H9 (cell line): ENCODE measurements around the gene GIT1. TPM values are rescaled to one million over a fixed set of nuclear protein-coding genes. Genes with fewer than 3 reads are reported as not detected.

Experiments
- DNase-seq: peaks from one replicate; pipeline ENCODE4 v3.0.0-alpha.2; 2017
- H2AFZ ChIP-seq: one replicate; pipeline ENCODE4 v1.6.1; 2013; ENCODE audit warnings: mild to moderate bottlenecking, low read length, control low read depth, moderate library complexity
- H2AK5ac ChIP-seq: 2 replicates; pipeline ENCODE4 v1.6.1; 2013; ENCODE audit warnings: low read length, control low read depth, mixed read lengths; ENCODE audit not compliant: insufficient read length
- H2BK120ac ChIP-seq: one replicate; pipeline ENCODE4 v1.6.1; 2013; ENCODE audit warnings: low read depth, mild to moderate bottlenecking, low read length, control low read depth, inconsistent platforms; ENCODE audit not compliant: poor library complexity, severe bottlenecking
- H2BK12ac ChIP-seq: 2 replicates; pipeline ENCODE4 v1.6.1; 2013; ENCODE audit warnings: low read length, control low read depth, mixed read lengths, low read depth; ENCODE audit not compliant: insufficient read length
- H2BK15ac ChIP-seq: 2 replicates; pipeline ENCODE4 v1.6.1; 2013; ENCODE audit warnings: low read depth, low read length, control low read depth
- H2BK20ac ChIP-seq: one replicate; pipeline ENCODE4 v1.6.1; 2013; ENCODE audit warnings: low read depth, mild to moderate bottlenecking, low read length, control low read depth, inconsistent platforms; ENCODE audit not compliant: poor library complexity, severe bottlenecking
- H2BK5ac ChIP-seq: 2 replicates; pipeline ENCODE4 v1.6.1; 2013; ENCODE audit warnings: low read length, control low read depth, mixed read lengths; ENCODE audit not compliant: insufficient read length
- H3K14ac ChIP-seq: 2 replicates; pipeline ENCODE4 v1.6.1; 2013; ENCODE audit warnings: low read length, control low read depth; ENCODE audit not compliant: insufficient read depth
- H3K18ac ChIP-seq: 2 replicates; pipeline ENCODE4 v1.6.1; 2013; ENCODE audit warnings: low read depth, mild to moderate bottlenecking, mixed read lengths, low read length, control low read depth; ENCODE audit not compliant: insufficient read length
- H3K23ac ChIP-seq: 2 replicates; pipeline ENCODE4 v1.6.1; 2013; ENCODE audit warnings: low read length, control low read depth, mixed read lengths, low read depth; ENCODE audit not compliant: insufficient read length
- H3K23me2 ChIP-seq: 2 replicates; pipeline ENCODE4 v1.6.1; 2013; ENCODE audit warnings: low read depth, mild to moderate bottlenecking, mixed read lengths, low read length, control low read depth; ENCODE audit not compliant: insufficient read length, poor library complexity, severe bottlenecking
- H3K27ac ChIP-seq: 2 replicates; pipeline ENCODE4 v1.5.1; 2013; ENCODE audit warnings: low read length, control low read depth, mixed read lengths, low read depth; ENCODE audit not compliant: insufficient read length
- H3K27me3 ChIP-seq: 2 replicates; pipeline ENCODE4 v1.6.1; 2013; ENCODE audit warnings: low read length, control low read depth, inconsistent platforms; ENCODE audit not compliant: insufficient read depth
- H3K4ac ChIP-seq: 2 replicates; pipeline ENCODE4 v1.6.1; 2013; ENCODE audit warnings: low read depth, mild to moderate bottlenecking, control low read depth, inconsistent platforms, low read length, moderate library complexity
- H3K4me1 ChIP-seq: 2 replicates; pipeline ENCODE4 v1.6.1; 2013; ENCODE audit warnings: low read length, control low read depth, inconsistent platforms; ENCODE audit not compliant: insufficient read depth
- H3K4me2 ChIP-seq: 2 replicates; pipeline ENCODE4 v1.6.1; 2013; ENCODE audit warnings: low read length, control low read depth, mixed read lengths; ENCODE audit not compliant: insufficient read length, insufficient read depth
- H3K56ac ChIP-seq: 2 replicates; pipeline ENCODE4 v1.6.1; 2013; ENCODE audit warnings: low read depth, mild to moderate bottlenecking, mixed read lengths, low read length, control low read depth; ENCODE audit not compliant: insufficient read length
- H3K79me1 ChIP-seq: 2 replicates; pipeline ENCODE4 v1.6.1; 2013; ENCODE audit warnings: low read depth, mild to moderate bottlenecking, moderate library complexity, low read length, control low read depth, inconsistent platforms; ENCODE audit not compliant: insufficient read depth, poor library complexity, severe bottlenecking
- H3K79me2 ChIP-seq: 2 replicates; pipeline ENCODE4 v1.6.1; 2013; ENCODE audit warnings: low read length, control low read depth, inconsistent platforms; ENCODE audit not compliant: insufficient read depth
- H3K9ac ChIP-seq: 2 replicates; pipeline ENCODE4 v1.6.1; 2013; ENCODE audit warnings: low read length, control low read depth, mixed read lengths; ENCODE audit not compliant: insufficient read length; ENCODE audit errors: extremely low read depth
- H3K9me3 ChIP-seq: one replicate; pipeline ENCODE4 v1.6.1; 2013; ENCODE audit warnings: low read depth, low read length, inconsistent platforms; ENCODE audit not compliant: control insufficient read depth
- H3T11ph ChIP-seq: one replicate; pipeline ENCODE4 v1.6.1; 2013; ENCODE audit warnings: mild to moderate bottlenecking, low read length, control low read depth, inconsistent platforms
- H4K20me1 ChIP-seq: one replicate; pipeline ENCODE4 v1.6.1; 2013; ENCODE audit not compliant: control insufficient read depth, insufficient read length, insufficient read depth
- H4K5ac ChIP-seq: 2 replicates; pipeline ENCODE4 v1.6.1; 2013; ENCODE audit warnings: low read depth, mild to moderate bottlenecking, mixed read lengths, low read length, control low read depth; ENCODE audit not compliant: insufficient read length
- H4K8ac ChIP-seq: replicated peaks from 2 replicates; pipeline ENCODE4 v1.6.1; 2013; ENCODE audit warnings: low read length, control low read depth, mixed read lengths, low read depth; ENCODE audit not compliant: insufficient read length
- H4K91ac ChIP-seq: 2 replicates; pipeline ENCODE4 v1.6.1; 2013; ENCODE audit warnings: low read depth, mild to moderate bottlenecking, moderate library complexity, mixed read lengths, low read length, control low read depth; ENCODE audit not compliant: insufficient read length
- H3K27ac Mint-ChIP-seq, 3 experiments: 2 replicates in 2 of 3; 3 replicates in 1 of 3; pipeline ENCODE4 v1.8.0; 2020 to 2021; ENCODE audit warnings: mixed read lengths in 3 of 3, mild to moderate bottlenecking in 1 of 3, moderate library complexity in 1 of 3
- H3K27me3 Mint-ChIP-seq: 2 replicates; pipeline ENCODE4 v1.8.0; 2021; ENCODE audit warnings: low read depth, mild to moderate bottlenecking, moderate library complexity, mixed read lengths
- H3K36me3 Mint-ChIP-seq, 3 experiments: 2 replicates in 2 of 3; 3 replicates in 1 of 3; pipeline ENCODE4 v1.8.0; 2020 to 2021; ENCODE audit warnings: low read depth in 3 of 3, mixed read lengths in 3 of 3; ENCODE audit not compliant: insufficient read depth in 1 of 3
- H3K4me1 Mint-ChIP-seq, 2 experiments: 2 replicates each; pipeline ENCODE4 v1.8.0; 2020; ENCODE audit warnings: mixed read lengths in 2 of 2
- H3K4me3 Mint-ChIP-seq, 2 experiments: 2 replicates in 1 of 2; 3 replicates in 1 of 2; pipeline ENCODE4 v1.8.0; 2020 to 2021; ENCODE audit warnings: mild to moderate bottlenecking in 2 of 2, mixed read lengths in 2 of 2, moderate library complexity in 1 of 2
- H3K9me3 Mint-ChIP-seq, 2 experiments: 2 replicates in 1 of 2; 3 replicates in 1 of 2; pipeline ENCODE4 v1.8.0; 2020; ENCODE audit warnings: mild to moderate bottlenecking in 2 of 2, mixed read lengths in 2 of 2, moderate library complexity in 1 of 2
- WGBS: extraction: QIAGEN DNeasy Blood & Tissue Kit; methylation state at CpG from one replicate; pipeline ENCODE4 v1.1.7; 2013; ENCODE audit warnings: missing lambda C conversion rate, low lambda C conversion rate, mixed read lengths; ENCODE audit not compliant: insufficient read length; ENCODE audit errors: extremely low coverage; 5-methylcytosine and 5-hydroxymethylcytosine counted together
- total RNA-seq: library from RNA; stranded (reverse); gene quantifications from 2 replicates; pipeline ENCODE4 v1.2.1, GENCODE V29; 2021
- TF ChIP-seq, protein P1 (sequence below): fragments of 200-600 bp; sonication (generic); conservative IDR thresholded peaks from 3 replicates; pipeline ENCODE4 v1.8.0; 2021; ENCODE audit warnings: antibody characterized with exemption, mild to moderate bottlenecking

The GIT1 gene
- total RNA-seq, 1 experiment from 2014 or later: 47.4 TPM

DNA sequence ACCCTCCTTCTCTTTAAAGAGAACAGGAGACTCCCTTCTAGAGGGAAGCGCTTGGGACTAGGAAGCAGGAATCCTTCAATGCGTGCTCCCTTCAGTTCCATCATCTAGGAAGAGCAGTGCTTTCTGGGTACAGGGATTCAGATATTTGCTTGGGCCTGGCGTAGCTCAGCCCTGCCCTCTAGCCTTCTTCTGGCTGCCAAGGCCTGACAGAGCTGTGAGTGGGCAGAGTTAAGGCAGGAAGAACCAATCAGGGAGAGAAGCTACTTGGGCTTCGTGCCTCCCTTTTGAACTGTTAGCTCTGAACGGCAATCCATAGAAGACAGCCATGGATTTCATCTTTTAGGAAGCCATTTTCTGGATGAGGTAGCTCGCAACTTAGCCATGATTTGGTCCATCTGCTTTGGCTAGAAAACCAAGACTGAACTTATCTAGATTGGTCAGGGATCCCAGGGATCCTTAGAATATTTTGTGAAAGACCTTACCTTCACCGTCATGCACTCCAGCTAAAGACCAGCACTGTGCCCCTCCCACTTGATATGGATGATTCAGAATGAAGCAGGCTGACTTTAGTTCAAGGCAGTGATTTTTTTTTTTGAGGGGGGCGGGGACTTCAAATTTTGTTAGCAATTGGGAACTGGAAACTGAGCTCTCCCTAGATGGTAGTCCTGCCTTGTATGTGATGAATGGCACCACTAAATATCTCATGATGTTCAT is 35.7 kb upstream of the GIT1 start:
- no peak overlapping the region for H3T11ph ChIP-seq
- H2BK20ac ChIP-seq: no peak overlapping the region
- H3K79me1 ChIP-seq: no peaks in the 10 kb centered on the region
- Mint-ChIP-seq H3K4me3 (no peak overlapping the region), H3K27me3 (peaks cover 39% of the 10 kb centered on the region), H3K27ac (no peak overlapping the region), H3K9me3 (no peaks in the 10 kb centered on the region), H3K4me1 (peaks cover 29 to 40% of the 10 kb centered on the region in 2 experiments), H3K36me3 (no peaks in the 10 kb centered on the region)
- no peak overlapping the region for H3K23ac ChIP-seq
- TF ChIP-seq, protein P1, sequence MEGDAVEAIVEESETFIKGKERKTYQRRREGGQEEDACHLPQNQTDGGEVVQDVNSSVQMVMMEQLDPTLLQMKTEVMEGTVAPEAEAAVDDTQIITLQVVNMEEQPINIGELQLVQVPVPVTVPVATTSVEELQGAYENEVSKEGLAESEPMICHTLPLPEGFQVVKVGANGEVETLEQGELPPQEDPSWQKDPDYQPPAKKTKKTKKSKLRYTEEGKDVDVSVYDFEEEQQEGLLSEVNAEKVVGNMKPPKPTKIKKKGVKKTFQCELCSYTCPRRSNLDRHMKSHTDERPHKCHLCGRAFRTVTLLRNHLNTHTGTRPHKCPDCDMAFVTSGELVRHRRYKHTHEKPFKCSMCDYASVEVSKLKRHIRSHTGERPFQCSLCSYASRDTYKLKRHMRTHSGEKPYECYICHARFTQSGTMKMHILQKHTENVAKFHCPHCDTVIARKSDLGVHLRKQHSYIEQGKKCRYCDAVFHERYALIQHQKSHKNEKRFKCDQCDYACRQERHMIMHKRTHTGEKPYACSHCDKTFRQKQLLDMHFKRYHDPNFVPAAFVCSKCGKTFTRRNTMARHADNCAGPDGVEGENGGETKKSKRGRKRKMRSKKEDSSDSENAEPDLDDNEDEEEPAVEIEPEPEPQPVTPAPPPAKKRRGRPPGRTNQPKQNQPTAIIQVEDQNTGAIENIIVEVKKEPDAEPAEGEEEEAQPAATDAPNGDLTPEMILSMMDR: peak; percentile 21; the same call in 2 of the 3 replicates
- H3K14ac ChIP-seq: no peak overlapping the region
- no peak overlapping the region for H4K5ac ChIP-seq
- DNase-seq: peak; percentile 89
- no peak overlapping the region for H2BK5ac ChIP-seq
- H3K9me3 ChIP-seq: no peaks in the 10 kb centered on the region
- H3K4ac ChIP-seq: no peak overlapping the region
- H3K27ac ChIP-seq: no peak overlapping the region
- no peak overlapping the region for H4K91ac ChIP-seq
- WGBS: no CpG with 5 or more reads among the region's 8 CpGs
- no peak overlapping the region for H2BK120ac ChIP-seq
- H2BK12ac ChIP-seq: no peak overlapping the region
- no peak overlapping the region for H3K18ac ChIP-seq
- H3K27me3 ChIP-seq: no peaks in the 10 kb centered on the region; the same call in 1 of the 2 replicates
- H2AK5ac ChIP-seq: no peak overlapping the region
- no peaks in the 10 kb centered on the region for H3K79me2 ChIP-seq
- H2AFZ ChIP-seq: no peak overlapping the region
- no peaks in the 10 kb centered on the region for H4K20me1 ChIP-seq
- peaks cover 11% of the 10 kb centered on the region for H3K23me2 ChIP-seq
- no peak overlapping the region for H3K4me2 ChIP-seq
- no peak overlapping the region for H2BK15ac ChIP-seq
- H3K4me1 ChIP-seq: peaks cover 2% of the 10 kb centered on the region; the same call in 1 of the 2 replicates
- H3K56ac ChIP-seq: no peak overlapping the region
- H3K9ac ChIP-seq: no peak overlapping the region
- H4K8ac ChIP-seq: no peak overlapping the region
